GM18499 (cell line): Measurements from ENCODE around the gene PRKG1.

ENCODE experiments used
- ATAC-seq: cut with Tn5 transposase; IDR thresholded peaks from one replicate; pipeline ENCODE4 v1.9.1; 2021; ENCODE audit warnings: moderate number of reproducible peaks; ENCODE audit not compliant: insufficient read depth, unreplicated experiment

Gene PRKG1

DNA sequence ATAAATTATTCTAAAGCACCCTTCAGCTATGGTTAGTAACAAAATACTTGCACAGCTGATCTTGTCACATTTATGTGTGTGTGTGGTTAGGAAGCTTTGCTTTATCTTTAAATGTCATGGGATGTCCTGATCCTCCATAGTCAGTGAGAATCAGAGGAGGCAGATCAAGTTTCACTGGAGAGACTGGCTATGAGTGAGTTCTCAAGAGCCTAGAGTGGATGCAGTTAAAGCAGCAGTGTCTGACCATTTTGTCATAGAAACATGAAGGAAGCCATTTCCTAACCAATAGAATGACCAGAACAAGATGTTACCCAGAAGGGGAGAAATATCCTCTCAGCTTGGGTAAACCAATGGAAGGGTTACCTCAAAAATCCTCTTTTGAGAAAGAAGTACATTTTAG is 1032.6 kb downstream of the PRKG1 start:
- ATAC-seq, result no peak

- ATAC-seq, result no peak
Observed at GRCh38 chr10:52108236-52108635, 1033.9 kb downstream of the PRKG1 start.

DNA sequence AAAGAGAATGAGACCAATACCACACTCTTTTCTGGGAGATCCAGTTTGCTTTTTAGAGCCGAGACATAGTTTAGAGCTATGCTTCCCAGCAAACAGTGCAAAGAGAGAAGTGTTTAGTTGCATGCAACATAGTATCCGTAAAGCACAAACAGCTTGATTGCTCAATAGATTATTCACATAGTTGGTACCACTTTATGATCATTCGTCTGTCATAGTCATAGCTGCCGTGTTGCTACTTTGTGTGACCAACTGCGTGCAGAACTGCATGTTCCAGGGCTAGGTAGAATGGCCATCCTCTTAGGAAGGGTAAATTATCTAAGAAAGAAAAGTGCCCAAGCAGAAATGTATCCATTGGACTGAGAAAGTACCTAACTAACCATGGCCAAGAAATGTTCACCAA is 1036.3 kb downstream of the PRKG1 start:
- ATAC-seq, result no peak

- ATAC-seq, result no peak
Observed at GRCh38 chr10:52111101-52111891, 1037.0 kb downstream of the PRKG1 start.

DNA sequence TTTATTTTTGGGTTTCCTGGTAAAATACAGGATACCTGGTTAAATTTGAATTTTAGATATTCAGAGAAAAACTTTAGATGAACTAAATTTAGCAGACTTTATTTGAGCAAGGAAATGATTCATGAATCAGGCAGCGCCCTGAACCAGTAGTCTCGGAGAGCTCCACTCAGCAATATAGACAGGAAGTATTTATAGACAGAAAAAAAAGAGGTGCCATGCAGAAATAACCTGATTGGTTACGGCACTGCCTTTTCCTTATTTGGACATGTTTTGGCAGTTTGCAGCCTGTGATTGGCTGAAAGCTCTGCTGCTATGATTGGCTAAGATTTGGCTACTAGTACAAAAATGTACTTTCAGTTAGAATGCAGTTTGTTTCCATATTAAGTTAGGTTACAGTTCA is 1041.5 kb downstream of the PRKG1 start:
- ATAC-seq, result no peak

- ATAC-seq, result no peak
Observed at GRCh38 chr10:52119507-52119906, 1045.2 kb downstream of the PRKG1 start.

DNA sequence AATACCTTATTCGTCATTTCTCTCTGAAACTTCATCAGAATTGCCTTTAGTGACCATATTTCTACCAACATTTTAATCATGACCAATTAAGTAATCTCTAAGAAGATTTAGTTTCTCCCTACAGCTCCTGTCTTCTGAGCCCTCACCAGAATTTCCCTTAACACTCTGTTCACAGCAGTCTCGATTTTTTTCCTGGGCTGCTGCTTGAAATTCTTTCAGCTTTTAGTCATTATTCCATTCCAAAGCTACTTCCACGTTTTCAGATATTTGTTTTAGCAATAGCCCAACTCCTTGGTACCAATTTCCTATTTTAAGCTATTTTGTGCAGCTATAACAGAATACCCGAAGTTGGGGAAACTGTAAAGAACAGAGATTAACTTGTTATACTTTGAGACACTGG is 1047.4 kb downstream of the PRKG1 start:
- no peak for ATAC-seq

- no peak for ATAC-seq
Observed at GRCh38 chr10:52128056-52128683, 1053.9 kb downstream of the PRKG1 start.

DNA sequence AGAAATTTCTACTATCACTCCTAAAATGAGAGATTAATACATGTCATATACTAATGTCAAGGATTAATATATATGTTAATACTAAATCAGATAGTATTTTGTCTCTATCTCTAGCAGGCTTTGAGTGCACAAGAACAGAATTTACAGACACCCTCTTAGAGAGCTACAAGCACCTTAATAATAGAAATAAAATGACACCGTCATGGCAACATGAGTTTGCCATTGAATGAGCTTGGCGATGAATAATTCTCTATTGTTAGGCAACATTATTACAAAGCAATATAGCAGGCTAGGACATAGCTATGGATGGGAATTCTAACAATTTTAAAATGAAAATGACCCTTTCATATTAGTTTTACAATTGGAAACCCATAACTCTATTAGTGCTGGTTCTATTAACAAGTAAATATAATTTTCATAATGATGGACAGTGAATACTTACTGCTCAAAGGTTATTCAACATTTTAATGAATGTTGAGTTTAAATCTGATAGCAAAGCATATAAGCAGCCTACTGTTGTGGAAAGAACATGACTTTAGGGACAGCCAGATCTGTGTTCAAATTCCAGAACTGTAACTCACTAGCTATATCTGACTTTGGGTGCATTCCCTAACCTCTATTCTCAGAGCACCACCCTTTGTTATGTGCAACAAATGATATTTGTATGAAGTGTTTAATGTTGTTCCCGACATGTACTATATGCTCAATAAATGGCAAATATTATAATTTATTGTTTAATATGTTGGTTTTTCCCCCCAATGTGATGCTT is 1055.3 kb downstream of the PRKG1 start:
- ATAC-seq, result no peak

DNA sequence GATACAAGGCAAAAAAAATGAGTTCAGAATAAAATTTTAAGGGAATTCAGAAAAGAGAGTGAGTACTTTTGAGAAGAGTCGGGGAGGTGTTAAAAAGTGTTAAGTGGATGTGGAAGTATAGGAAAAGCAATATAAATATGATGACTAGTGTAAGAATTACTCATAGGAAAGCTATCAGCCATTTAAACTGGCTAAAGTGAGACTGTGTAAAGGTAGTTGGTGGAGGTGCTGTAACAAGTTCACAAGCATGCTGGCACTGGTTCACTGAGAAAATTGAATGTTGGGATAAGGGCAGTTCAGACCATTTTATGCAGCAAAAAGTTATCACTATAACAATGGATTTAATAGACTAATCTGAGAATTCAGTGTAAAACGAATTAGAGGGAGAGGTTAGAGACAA is 1060.8 kb downstream of the PRKG1 start:
- no peak for ATAC-seq

- ATAC-seq, result no peak
Observed at GRCh38 chr10:52136921-52137320, 1062.6 kb downstream of the PRKG1 start.

DNA sequence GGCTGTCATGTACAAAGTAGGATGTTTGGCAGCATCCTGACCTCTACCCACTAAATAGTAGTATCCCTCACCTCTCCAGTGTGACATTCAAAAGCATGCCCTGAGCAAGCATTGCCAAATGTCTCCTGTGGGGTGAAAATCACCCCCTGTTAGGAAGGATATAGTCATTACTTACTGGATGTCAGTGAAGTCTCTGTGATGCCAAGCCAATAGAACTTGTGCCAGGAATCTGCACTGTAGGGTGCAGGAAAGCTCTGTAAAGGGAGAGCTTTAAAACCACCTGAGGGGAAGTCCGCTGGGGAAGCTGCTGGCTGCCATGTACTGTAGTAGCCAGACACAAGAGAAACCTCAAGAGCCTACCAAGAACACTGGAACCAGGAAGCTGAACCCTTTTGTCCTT is 1069.1 kb downstream of the PRKG1 start:
- no peak for ATAC-seq

GRCh38 chr10:52145636-52146035 is 1071.3 kb downstream of the PRKG1 start:
- no peak for ATAC-seq

DNA sequence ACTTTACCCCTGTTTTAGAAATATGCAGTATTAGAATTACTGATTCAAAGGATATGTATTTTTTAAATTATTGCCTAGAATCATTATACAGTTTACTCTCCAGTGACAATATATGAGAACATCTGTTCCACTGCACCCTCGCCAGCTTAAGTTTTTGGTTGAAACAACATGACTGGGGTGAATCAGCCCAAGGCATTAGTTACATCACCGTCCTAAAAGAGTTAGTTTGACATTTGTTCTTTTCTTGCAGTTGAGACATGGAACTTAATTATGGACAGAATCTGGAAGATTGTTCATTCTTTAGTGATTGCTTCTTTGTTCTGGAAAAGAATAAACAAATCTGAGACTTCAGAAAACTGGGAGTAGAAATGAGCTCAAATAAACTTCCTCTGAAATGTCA is 1072.5 kb downstream of the PRKG1 start:
- no peak for ATAC-seq

DNA sequence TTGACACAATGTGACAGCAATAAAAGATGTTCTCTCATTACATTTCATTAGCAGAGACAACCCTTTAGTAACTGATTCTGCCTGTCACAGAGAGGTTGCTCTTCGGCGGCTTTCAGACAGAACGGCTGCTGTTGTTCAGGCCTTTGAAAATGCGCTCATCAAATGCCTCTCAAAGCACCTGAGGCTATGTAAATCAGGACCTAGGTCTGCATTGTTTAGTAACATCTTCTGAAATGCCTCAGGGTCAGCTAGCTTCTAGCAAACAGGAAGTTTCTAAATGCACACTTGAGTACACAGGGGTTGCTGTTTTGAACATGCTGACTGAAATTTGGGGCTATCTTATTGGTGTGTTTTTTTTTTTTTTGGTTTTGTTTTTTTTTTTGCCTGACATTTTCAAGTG is 1096.5 kb downstream of the PRKG1 start:
- ATAC-seq, result no peak

DNA sequence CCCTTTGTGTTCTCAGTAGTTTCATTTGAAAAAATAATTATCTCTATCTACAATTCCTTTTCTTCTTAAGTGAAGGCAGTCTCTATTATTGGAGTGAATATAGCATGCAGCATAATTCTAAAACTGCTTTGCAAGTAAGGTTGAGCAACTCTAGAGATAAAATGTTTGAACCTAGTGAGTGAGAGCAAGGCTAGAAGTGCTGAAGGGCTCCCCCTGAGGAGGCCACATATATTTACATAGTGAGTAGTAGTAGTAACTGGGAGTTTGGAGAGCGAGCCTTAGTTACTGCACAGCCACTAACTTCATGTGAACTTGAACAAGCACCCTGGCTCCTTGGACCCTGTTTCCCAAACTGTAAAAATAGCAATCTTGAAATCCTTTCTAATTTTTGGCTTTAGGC is 1098.3 kb downstream of the PRKG1 start:
- no peak for ATAC-seq

GRCh38 chr10:52185256-52185655 is 1111.0 kb downstream of the PRKG1 start:
- no peak for ATAC-seq

DNA sequence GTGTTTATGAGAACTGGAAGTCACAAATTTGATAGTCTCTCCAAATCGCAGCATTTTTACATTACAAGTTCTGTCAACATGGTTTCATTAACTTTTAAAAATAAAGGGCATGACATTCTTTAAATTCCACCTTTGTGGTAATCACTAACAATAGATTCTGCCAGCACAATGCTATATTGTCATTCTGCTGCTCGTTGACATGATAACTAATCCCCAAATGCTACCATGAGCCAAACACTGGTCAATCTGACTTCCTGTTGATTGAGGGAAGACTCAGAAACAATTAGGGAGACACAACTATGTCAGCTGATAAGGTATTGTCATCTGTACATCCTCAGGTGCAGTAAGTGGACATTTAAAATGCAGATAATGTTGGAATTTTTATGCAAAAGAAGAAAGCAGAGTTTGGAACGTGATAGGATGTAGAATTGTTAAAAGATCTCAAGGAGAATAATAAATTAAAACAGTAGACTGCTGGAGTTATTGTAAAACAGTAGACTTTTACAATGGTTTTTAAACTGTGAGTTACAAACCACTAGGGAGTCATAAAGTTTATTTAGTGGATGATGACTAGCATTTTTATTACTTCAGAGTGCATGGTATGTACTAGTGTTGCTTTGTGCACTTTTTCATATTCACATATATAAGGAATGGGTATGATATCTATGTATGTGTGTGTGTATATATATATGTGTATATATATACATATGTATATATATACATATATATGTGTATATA is 1113.4 kb downstream of the PRKG1 start:
- ATAC-seq, result no peak

DNA sequence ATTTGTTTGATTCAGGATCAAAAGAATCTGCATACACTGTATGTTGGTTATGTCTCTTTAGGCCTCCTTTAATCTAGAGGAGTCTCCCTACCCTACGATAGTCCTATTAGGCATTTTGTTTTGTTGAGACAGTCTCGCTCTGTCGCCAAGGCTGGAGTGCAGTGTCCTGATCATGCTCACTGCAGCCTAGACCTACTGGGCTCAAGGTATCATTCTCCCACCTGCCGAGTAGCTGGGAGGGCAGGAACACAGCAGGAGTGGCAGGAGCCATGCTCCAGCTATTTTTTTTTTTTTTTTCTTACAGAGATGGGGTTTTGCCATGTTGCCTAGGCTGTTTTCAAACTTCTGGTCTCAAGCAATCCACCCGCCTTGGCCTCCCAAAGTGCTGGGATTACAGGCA is 1116.8 kb downstream of the PRKG1 start:
- ATAC-seq, result no peak

DNA sequence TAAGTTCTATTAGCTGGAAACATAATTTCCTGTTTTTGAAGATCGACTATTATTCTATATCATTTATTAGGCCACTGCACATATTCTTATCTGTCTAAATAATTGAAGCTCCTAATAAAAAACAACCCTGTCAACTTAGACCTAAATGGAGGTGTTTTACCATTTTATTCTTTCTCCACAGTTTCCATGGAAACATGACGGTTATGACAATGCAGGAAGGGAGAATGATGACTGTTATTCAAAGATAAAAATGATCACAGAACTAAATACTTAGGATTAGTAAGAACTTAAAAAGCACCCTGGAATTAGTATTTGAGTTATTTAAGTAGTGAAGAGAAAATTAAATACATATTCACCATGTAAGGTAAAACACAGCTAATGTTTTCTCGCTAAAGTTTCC is 1119.9 kb downstream of the PRKG1 start:
- no peak for ATAC-seq

DNA sequence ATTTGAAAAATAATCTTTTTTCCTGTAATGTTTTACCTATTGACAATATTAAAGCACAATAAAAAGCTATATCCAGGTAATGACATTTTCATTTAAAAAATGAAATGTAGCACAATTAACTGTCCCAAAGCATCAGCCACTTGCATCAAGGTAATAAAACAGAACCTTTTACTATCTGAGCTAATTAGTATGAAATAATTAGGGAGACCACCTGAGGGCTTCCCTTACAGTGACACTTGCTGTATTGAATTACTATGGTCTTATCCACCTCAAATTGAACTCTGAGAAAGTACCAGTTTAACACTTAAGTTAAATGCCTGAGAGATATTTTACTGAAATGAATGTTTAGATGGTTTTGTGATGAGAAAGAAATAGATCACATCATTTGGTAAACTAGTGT is 1120.4 kb downstream of the PRKG1 start:
- ATAC-seq, result no peak
